Measurements from ENCODE around the gene SAP30L.

The SAP30L gene

GRCh38 chr5:154456540-154456939 lies 10.7 kb downstream of the SAP30L start:
- Histone ChIP-seq H3K4me1 (ENCODE audit: insufficient read depth, low read length) (peaks cover 7% of the 10 kb centered on the region), H3K4me3 (ENCODE audit: low read length) (no peak overlapping the region), H3K36me3 (ENCODE audit: insufficient read depth, low read length) (peaks cover 58% of the 10 kb centered on the region), H3K27me3 (ENCODE audit: insufficient read depth, low read length) (no peaks in the 10 kb centered on the region), H2AFZ (ENCODE audit: low read depth, low read length) (no peak overlapping the region), H3K9me3 (ENCODE audit: low read length) (no peaks in the 10 kb centered on the region)

- Histone ChIP-seq H3K4me1 (ENCODE audit: insufficient read depth, low read length) (no peaks in the 10 kb centered on the region), H2AFZ (ENCODE audit: low read depth, low read length) (no peak overlapping the region), H3K27me3 (ENCODE audit: insufficient read depth, low read length) (no peaks in the 10 kb centered on the region), H3K9me3 (ENCODE audit: low read length) (no peaks in the 10 kb centered on the region), H3K36me3 (ENCODE audit: insufficient read depth, low read length) (peaks cover 42% of the 10 kb centered on the region), H3K4me3 (ENCODE audit: low read length) (no peak overlapping the region)
These were observed 13.2 kb downstream of the SAP30L start for GRCh38 chr5:154459015-154459414.

- peaks cover 34% of the 10 kb centered on the region for H3K36me3 ChIP-seq (ENCODE audit: insufficient read depth, low read length)
These were observed 14.4 kb downstream of the SAP30L start for GRCh38 chr5:154460172-154460571.

GRCh38 chr5:154461531-154461930 lies 15.7 kb downstream of the SAP30L start:
- Histone ChIP-seq H3K4me1 (ENCODE audit: insufficient read depth, low read length) (no peaks in the 10 kb centered on the region), H3K4me3 (ENCODE audit: low read length) (no peak overlapping the region), H3K27me3 (ENCODE audit: insufficient read depth, low read length) (peaks cover 2% of the 10 kb centered on the region), H3K36me3 (ENCODE audit: insufficient read depth, low read length) (peaks cover 21% of the 10 kb centered on the region), H3K9me3 (ENCODE audit: low read length) (no peaks in the 10 kb centered on the region), H2AFZ (ENCODE audit: low read depth, low read length) (no peak overlapping the region)

More at GRCh38 chr5:154460172-154460571, 14.4 kb downstream of the SAP30L start:
- Histone ChIP-seq H3K27me3 (ENCODE audit: insufficient read depth, low read length) (no peaks in the 10 kb centered on the region), H3K4me3 (ENCODE audit: low read length) (no peak overlapping the region), H2AFZ (ENCODE audit: low read depth, low read length) (no peak overlapping the region), H3K9me3 (ENCODE audit: low read length) (no peaks in the 10 kb centered on the region), H3K4me1 (ENCODE audit: insufficient read depth, low read length) (no peaks in the 10 kb centered on the region)

GRCh38 chr5:154464438-154464837 lies 18.6 kb downstream of the SAP30L start:
- Histone ChIP-seq H3K4me3 (ENCODE audit: low read length) (no peak overlapping the region), H3K9me3 (ENCODE audit: low read length) (no peaks in the 10 kb centered on the region), H3K4me1 (ENCODE audit: insufficient read depth, low read length) (no peaks in the 10 kb centered on the region), H3K27me3 (ENCODE audit: insufficient read depth, low read length) (peaks cover 7% of the 10 kb centered on the region), H3K36me3 (ENCODE audit: insufficient read depth, low read length) (no peaks in the 10 kb centered on the region), H2AFZ (ENCODE audit: low read depth, low read length) (no peak overlapping the region)

GRCh38 chr5:154465169-154465568 lies 19.4 kb downstream of the SAP30L start:
- Histone ChIP-seq H3K36me3 (ENCODE audit: insufficient read depth, low read length) (no peaks in the 10 kb centered on the region), H3K9me3 (ENCODE audit: low read length) (no peaks in the 10 kb centered on the region), H2AFZ (ENCODE audit: low read depth, low read length) (no peak overlapping the region), H3K27me3 (ENCODE audit: insufficient read depth, low read length) (peaks cover 11% of the 10 kb centered on the region), H3K4me3 (ENCODE audit: low read length) (no peak overlapping the region), H3K4me1 (ENCODE audit: insufficient read depth, low read length) (no peaks in the 10 kb centered on the region)

GRCh38 chr5:154466147-154466546 lies 20.4 kb downstream of the SAP30L start:
- Histone ChIP-seq H3K4me3 (ENCODE audit: low read length) (no peak overlapping the region), H3K36me3 (ENCODE audit: insufficient read depth, low read length) (no peaks in the 10 kb centered on the region), H3K9me3 (ENCODE audit: low read length) (no peaks in the 10 kb centered on the region), H3K27me3 (ENCODE audit: insufficient read depth, low read length) (peaks cover 21% of the 10 kb centered on the region), H3K4me1 (ENCODE audit: insufficient read depth, low read length) (no peaks in the 10 kb centered on the region), H2AFZ (ENCODE audit: low read depth, low read length) (no peak overlapping the region)

- peaks cover 26% of the 10 kb centered on the region for H3K27me3 ChIP-seq (ENCODE audit: insufficient read depth, low read length)
- no peaks in the 10 kb centered on the region for H3K4me1 ChIP-seq (ENCODE audit: insufficient read depth, low read length)
- no peaks in the 10 kb centered on the region for H3K36me3 ChIP-seq (ENCODE audit: insufficient read depth, low read length)
- H2AFZ ChIP-seq (ENCODE audit: low read depth, low read length): no peak overlapping the region
- no peak overlapping the region for H3K4me3 ChIP-seq (ENCODE audit: low read length)
- no peaks in the 10 kb centered on the region for H3K9me3 ChIP-seq (ENCODE audit: low read length)
These were observed 20.9 kb downstream of the SAP30L start for GRCh38 chr5:154466671-154467070.

GRCh38 chr5:154467655-154468354 lies 22.0 kb downstream of the SAP30L start:
- Histone ChIP-seq H2AFZ (ENCODE audit: low read depth, low read length) (no peak overlapping the region), H3K9me3 (ENCODE audit: low read length) (no peaks in the 10 kb centered on the region), H3K36me3 (ENCODE audit: insufficient read depth, low read length) (no peaks in the 10 kb centered on the region), H3K4me3 (ENCODE audit: low read length) (no peak overlapping the region), H3K27me3 (ENCODE audit: insufficient read depth, low read length) (peaks cover 37% of the 10 kb centered on the region), H3K4me1 (ENCODE audit: insufficient read depth, low read length) (no peaks in the 10 kb centered on the region)

GRCh38 chr5:154470137-154470536 lies 24.3 kb downstream of the SAP30L start:
- no peak overlapping the region for H3K4me3 ChIP-seq (ENCODE audit: low read length)
- H3K4me1 ChIP-seq (ENCODE audit: insufficient read depth, low read length): no peaks in the 10 kb centered on the region
- H3K9me3 ChIP-seq (ENCODE audit: low read length): no peaks in the 10 kb centered on the region
- no peaks in the 10 kb centered on the region for H3K36me3 ChIP-seq (ENCODE audit: insufficient read depth, low read length)
- H2AFZ ChIP-seq (ENCODE audit: low read depth, low read length): no peak overlapping the region
- peaks cover 61% of the 10 kb centered on the region for H3K27me3 ChIP-seq (ENCODE audit: insufficient read depth, low read length)

GRCh38 chr5:154470947-154471870 lies 25.4 kb downstream of the SAP30L start:
- Histone ChIP-seq H3K4me3 (ENCODE audit: low read length) (no peak overlapping the region), H3K27me3 (ENCODE audit: insufficient read depth, low read length) (peaks cover 71% of the 10 kb centered on the region), H3K9me3 (ENCODE audit: low read length) (no peaks in the 10 kb centered on the region), H3K36me3 (ENCODE audit: insufficient read depth, low read length) (no peaks in the 10 kb centered on the region), H2AFZ (ENCODE audit: low read depth, low read length) (no peak overlapping the region), H3K4me1 (ENCODE audit: insufficient read depth, low read length) (no peaks in the 10 kb centered on the region)

GRCh38 chr5:154472871-154473580 lies 27.2 kb downstream of the SAP30L start:
- peaks cover 3% of the 10 kb centered on the region for H3K4me1 ChIP-seq (ENCODE audit: insufficient read depth, low read length)
- peaks cover 86% of the 10 kb centered on the region for H3K27me3 ChIP-seq (ENCODE audit: insufficient read depth, low read length)
- no peak overlapping the region for H3K4me3 ChIP-seq (ENCODE audit: low read length)
- H3K9me3 ChIP-seq (ENCODE audit: low read length): no peaks in the 10 kb centered on the region
- H3K36me3 ChIP-seq (ENCODE audit: insufficient read depth, low read length): no peaks in the 10 kb centered on the region
- H2AFZ ChIP-seq (ENCODE audit: low read depth, low read length): no peak overlapping the region
